Fibroblast of skin of back (primary cell): ENCODE data around the gene GABPA. TPM values are rescaled to one million over a fixed set of nuclear protein-coding genes. Genes with fewer than 3 reads are reported as not detected.
"Not testable (repeated sequence)": the region's sequence is repeated elsewhere in the genome, so short reads cannot be mapped to it uniquely, and the experiment has no call there.

Experiments
- DNase-seq: peaks from one replicate; pipeline ENCODE4 v3.0.0-alpha.2; 2013
- polyA plus RNA-seq, 2 experiments: library from polyadenylated mRNA; unstranded; fragments of 120-200 nt; gene quantifications; one replicate each; pipeline ENCODE4 v1.2.1, GENCODE V29; 2013; ENCODE audit not compliant: insufficient read length in 2 of 2

The GABPA gene
- polyA plus RNA-seq (2013, experiment 1 of 2; ENCODE audit: insufficient read length) = 15.1 TPM
- polyA plus RNA-seq (2013, experiment 2 of 2; ENCODE audit: insufficient read length) = 14.7 TPM

GRCh38 chr21:25734904-25735645 lies at the start of gene GABPA, which contains the start of gene ATP5PF:
GABPA (plus strand) TSS chr21:25734972; CDS start chr21:25741599, 6,627 bp downstream.
ATP5PF (minus strand) TSS chr21:25734904; CDS start chr21:25729794, 5,110 bp downstream.
- peak; percentile 99 for DNase-seq

- no peak for DNase-seq
Observed at GRCh38 chr21:25687787-25688186, 47.0 kb upstream of the GABPA start.

- peak; percentile 63 for DNase-seq
Observed at GRCh38 chr21:25688275-25689155, 46.3 kb upstream of the GABPA start.

- DNase-seq = peak; percentile 52
Observed at GRCh38 chr21:25689226-25689625, 45.5 kb upstream of the GABPA start.

- no peak for DNase-seq
Observed at GRCh38 chr21:25691976-25692375, 42.8 kb upstream of the GABPA start.

- not testable (repeated sequence) for DNase-seq
Observed at GRCh38 chr21:25695461-25695860, 39.3 kb upstream of the GABPA start.

- no peak for DNase-seq
Observed at GRCh38 chr21:25700741-25701140, 34.0 kb upstream of the GABPA start.

GRCh38 chr21:25701529-25701928 lies 33.2 kb upstream of the GABPA start:
- DNase-seq = no peak

DNA sequence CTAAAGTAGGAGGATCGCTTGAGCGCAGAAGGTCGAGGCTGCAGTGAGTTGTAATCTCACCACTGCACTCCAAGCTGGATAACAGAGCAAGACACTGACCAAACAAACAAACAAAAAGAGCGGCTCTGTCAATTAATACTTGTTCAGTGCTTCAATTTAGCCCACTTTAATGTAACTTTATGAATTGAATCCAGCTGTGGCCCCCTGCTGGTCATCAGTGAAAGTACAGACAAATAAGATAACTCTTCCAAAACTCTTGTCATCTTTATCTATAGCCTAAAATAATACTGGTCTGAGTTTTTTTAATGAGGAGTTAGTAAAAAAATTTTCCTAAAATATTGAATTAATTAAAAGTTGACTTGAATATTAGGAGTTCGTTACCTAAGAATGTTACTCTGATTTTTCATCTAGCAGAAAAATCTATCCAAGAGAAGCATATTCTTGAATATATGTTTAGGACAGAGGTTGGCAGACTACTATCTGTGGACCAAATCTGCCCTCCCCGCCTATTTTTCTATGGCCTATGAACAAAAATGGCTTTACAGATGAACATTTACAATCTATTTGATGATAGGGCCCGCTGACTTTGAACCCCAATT lies 26.2 kb upstream of the GABPA start:
- peak; percentile 53 for DNase-seq

GRCh38 chr21:25709684-25710265 lies 25.0 kb upstream of the GABPA start:
- DNase-seq = no peak

DNA sequence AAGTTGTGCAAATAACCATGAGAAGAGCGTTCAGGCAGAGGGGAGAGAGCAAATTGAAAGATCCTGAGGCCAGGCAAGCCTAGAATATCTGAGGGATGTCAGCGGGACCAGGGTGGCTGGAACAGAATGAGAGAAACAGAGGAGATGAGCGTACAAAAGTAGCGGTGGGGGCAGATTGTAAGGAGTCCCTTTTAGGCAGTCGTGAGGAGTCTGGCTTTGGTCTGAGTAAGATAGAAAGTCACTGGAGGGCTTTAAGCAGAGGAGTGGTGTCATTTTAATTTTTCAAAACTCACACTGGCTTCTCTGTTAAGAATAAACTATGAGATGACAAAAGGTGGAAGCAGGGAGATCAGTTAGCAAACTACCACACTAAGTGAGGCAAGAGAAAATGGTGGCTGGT lies 24.2 kb upstream of the GABPA start:
- DNase-seq = no peak

DNA sequence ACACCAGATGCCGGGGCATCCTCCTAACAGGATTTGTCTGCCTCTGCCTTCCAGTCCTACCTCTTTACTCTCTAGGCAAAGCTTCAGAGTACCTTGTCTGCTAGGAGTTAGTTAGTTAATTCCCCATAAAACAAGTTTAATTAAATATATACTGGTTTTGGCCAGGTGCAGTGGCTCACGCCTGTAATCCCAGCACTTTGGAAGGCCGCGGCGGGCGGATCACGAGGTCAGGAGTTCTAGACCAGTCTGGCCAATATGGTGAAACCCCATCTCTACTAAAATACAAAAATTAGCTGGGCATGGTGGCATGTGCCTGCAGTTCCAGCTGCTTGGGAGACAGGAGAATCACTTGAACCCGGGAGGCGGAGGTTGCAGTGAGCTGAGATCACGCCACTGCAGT lies 20.7 kb upstream of the GABPA start:
- not testable (repeated sequence) for DNase-seq

- DNase-seq = peak; percentile 19
Observed at GRCh38 chr21:25717491-25718147, 17.2 kb upstream of the GABPA start.

GRCh38 chr21:25721987-25722386 lies 12.8 kb upstream of the GABPA start:
- no peak for DNase-seq

GRCh38 chr21:25722631-25723030 lies 12.1 kb upstream of the GABPA start:
- no peak for DNase-seq

DNA sequence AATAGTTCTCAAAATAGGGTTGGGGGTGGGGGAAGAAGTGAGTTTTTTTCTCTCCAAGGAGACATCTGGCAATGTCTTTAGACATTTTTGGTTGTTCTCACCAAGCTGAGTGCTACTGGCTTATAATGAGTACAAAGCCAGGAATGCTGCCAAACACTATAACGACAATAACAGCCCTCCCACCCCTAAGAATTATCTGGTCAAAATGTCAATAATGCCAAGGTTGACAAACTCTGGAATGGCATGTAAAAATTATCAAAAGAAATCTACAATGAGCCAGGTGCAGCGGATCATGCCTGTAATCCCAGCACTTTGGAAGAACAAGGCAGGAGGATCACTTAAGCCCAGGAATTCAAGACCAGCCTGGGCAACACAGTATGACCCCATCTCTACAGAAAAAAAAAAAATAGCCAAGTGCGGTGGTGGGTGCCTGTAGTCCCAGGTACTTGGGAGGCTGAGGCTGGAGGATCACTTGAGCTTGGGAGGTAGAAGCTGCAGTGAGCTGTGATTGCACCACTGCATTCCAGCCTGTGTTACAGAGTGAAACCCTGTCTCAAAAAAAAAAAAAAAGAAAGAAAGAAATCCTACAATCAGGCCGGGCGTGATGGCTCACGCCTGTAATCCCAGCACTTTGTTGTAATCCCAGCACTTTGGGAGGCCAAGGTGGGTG lies 2.5 kb upstream of the GABPA start:
- peak; percentile 3 for DNase-seq

DNA sequence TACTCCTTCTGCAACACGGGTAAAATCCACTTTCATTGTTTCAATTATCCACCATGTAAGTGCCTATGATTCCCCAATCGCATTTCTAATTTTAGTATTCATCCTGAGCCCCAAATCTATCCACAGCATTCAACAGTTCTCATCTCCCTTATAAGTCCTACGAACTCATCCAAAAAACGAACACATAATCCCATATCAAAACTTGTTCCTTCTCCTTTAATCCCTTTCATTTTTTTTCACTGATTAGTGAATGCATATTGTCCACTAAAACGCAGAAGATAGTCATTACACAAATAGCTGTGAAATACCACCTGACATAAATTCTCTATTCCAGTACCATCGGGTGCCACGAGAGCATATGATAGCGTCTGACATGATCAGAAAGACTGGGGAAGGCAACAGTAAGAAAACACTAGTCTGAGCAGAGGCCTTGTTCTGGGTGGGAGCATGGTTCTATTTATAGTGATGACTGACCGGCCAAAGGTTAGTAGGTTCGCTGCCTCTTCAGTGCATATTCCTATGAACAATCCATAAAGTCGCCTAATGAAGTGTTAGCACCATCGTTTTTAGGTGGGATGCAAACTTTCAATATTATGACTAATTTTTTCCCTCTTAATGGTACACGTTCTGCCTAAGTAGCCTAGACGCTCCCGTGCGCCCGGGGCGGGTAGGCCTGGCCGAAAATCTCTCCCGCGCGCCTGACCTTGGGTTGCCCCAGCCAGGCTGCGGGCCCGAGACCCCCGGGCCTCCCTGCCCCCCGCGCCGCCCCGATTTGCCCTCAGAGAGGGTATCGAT lies 716 bp upstream of the GABPA start:
- peak; percentile 26 for DNase-seq

- DNase-seq = no peak
Observed at GRCh38 chr21:25734654-25734903, 193 bp upstream of the GABPA start.

DNA sequence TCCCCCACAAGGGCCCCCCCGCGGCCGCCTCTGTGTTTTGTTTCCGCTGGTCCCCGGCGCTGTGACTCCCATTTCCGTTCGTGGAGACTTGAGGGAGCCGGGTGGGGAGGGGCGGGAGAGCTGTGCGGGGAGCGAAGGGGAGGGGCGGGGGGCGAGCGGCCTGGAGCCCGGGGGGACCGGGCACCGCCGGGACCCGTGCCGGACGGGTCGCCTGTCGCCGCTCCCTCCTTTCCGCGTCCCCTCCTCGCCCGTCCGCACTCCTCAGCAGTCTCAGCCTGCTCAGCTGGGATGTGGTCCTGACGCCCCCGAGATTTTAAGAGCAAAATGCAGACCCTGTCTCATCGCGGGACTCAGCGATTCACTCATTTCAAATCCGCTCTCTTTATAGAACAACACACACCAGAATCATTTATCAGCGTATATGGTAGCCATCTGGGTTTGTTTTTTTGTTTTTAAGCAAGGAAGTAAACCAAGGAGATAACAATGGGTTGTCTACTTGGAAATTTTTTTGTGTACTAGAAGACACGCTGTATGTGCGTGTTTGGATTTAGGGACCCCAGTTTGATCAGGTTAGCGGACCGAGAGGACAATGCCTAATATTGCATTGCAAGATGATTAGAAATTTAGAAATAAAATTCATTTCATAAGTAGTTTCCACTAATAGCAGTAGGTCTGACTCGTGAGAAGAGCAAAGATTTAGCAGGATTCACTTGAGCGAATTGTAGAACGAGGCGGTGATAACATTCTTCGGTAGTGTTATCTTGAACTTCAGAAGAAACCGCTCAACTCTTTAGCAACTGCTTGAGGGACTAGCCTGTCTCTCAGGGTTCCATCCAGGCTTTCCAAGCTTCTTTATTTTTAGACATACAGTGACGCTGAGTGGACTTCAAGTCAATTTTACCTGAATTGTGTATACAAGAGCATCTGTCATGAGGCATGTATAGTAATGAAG lies 1.1 kb downstream of the GABPA start:
- DNase-seq = peak; percentile 90

DNA sequence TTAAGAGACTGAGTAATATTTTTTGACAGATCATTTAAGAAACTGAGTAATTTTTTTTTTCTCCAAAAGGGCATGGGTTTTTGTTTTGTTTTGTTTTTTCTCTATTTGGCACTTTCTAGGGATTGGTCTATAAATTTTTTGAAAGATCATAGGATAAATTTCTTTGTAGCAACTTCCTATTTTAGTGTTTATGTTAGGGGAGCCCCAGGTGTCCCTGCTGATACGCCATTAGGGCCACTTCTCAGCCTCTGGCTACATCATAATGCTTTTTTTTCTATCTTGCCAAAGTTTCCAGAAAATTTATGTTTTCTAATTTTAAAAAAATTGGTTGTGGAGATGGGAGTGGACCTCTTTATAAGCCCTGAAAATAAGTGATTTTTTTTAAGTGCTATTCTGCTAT lies 2.6 kb downstream of the GABPA start:
- no peak for DNase-seq
